HEK293 (cell line): ENCODE results near the gene ADAMTSL2.

Experiments
- BCL11A ChIP-seq: fragments of 450-650 bp; formaldehyde crosslinking; IDR thresholded peaks from 2 replicates; pipeline ENCODE4 v1.5.1; 2016; ENCODE audit warnings: low read depth, missing biosample characterization, missing genetic modification characterization
- EGR2 ChIP-seq: fragments of 450-650 bp; formaldehyde crosslinking; IDR thresholded peaks from 2 replicates; pipeline ENCODE4 v1.5.1; 2016; ENCODE audit warnings: low read depth, missing biosample characterization, missing genetic modification characterization
- GLI2 ChIP-seq: fragments of 450-650 bp; formaldehyde crosslinking; IDR thresholded peaks from 2 replicates; pipeline ENCODE4; 2017; ENCODE audit warnings: missing biosample characterization, missing genetic modification characterization, low read depth, borderline replicate concordance
- GLI4 ChIP-seq: fragments of 450-650 bp; formaldehyde crosslinking; IDR thresholded peaks from 2 replicates; pipeline ENCODE4 v1.5.1; 2016; ENCODE audit warnings: missing biosample characterization, missing genetic modification characterization
- GLIS2 ChIP-seq: fragments of 450-650 bp; formaldehyde crosslinking; IDR thresholded peaks from 2 replicates; pipeline ENCODE4 v1.5.1; 2016; ENCODE audit warnings: missing biosample characterization, missing genetic modification characterization
- KLF8 ChIP-seq: fragments of 450-650 bp; formaldehyde crosslinking; IDR thresholded peaks from 2 replicates; pipeline ENCODE4 v1.5.1; 2016; ENCODE audit warnings: missing biosample characterization, missing genetic modification characterization
- RBAK ChIP-seq: fragments of 450-650 bp; formaldehyde crosslinking; IDR thresholded peaks from 2 replicates; pipeline ENCODE4 v1.5.1; 2016; ENCODE audit warnings: missing biosample characterization, missing genetic modification characterization
- TRIM28 ChIP-seq: IDR thresholded peaks from 2 replicates; pipeline ENCODE4 v1.6.1; 2011; ENCODE audit warnings: low read length, control low read depth, borderline replicate concordance
- YY2 ChIP-seq: fragments of 450-650 bp; formaldehyde crosslinking; IDR thresholded peaks from 2 replicates; pipeline ENCODE4 v1.5.1; 2016; ENCODE audit warnings: missing biosample characterization, missing genetic modification characterization
- ZBTB17 ChIP-seq: fragments of 450-650 bp; formaldehyde crosslinking; IDR thresholded peaks from 2 replicates; pipeline ENCODE4 v1.5.1; 2016; ENCODE audit warnings: missing biosample characterization, missing genetic modification characterization
- ZBTB20 ChIP-seq: fragments of 450-650 bp; formaldehyde crosslinking; IDR thresholded peaks from 2 replicates; pipeline ENCODE4 v1.5.1; 2016; ENCODE audit warnings: missing biosample characterization, missing genetic modification characterization
- ZNF121 ChIP-seq: fragments of 450-650 bp; formaldehyde crosslinking; IDR thresholded peaks from 2 replicates; pipeline ENCODE4 v1.5.1; 2016; ENCODE audit warnings: missing biosample characterization, missing genetic modification characterization
- ZNF132 ChIP-seq: fragments of 450-650 bp; formaldehyde crosslinking; IDR thresholded peaks from 2 replicates; pipeline ENCODE4 v1.5.1; 2017; ENCODE audit warnings: missing biosample characterization, missing genetic modification characterization, borderline replicate concordance
- ZNF138 ChIP-seq: fragments of 450-650 bp; formaldehyde crosslinking; IDR thresholded peaks from 2 replicates; pipeline ENCODE4 v1.5.1; 2016; ENCODE audit warnings: missing biosample characterization, missing genetic modification characterization, borderline replicate concordance
- ZNF16 ChIP-seq: fragments of 450-650 bp; formaldehyde crosslinking; IDR thresholded peaks from 2 replicates; pipeline ENCODE4 v1.5.1; 2016; ENCODE audit warnings: low read depth, missing biosample characterization, missing genetic modification characterization
- ZNF174 ChIP-seq: fragments of 450-650 bp; formaldehyde crosslinking; IDR thresholded peaks from 2 replicates; pipeline ENCODE4 v1.5.0; 2017; ENCODE audit warnings: missing biosample characterization, mild to moderate bottlenecking, missing genetic modification characterization
- ZNF175 ChIP-seq: fragments of 450-650 bp; formaldehyde crosslinking; IDR thresholded peaks from 2 replicates; pipeline ENCODE4 v1.5.1; 2016; ENCODE audit warnings: missing biosample characterization, missing genetic modification characterization
- ZNF214 ChIP-seq: fragments of 450-650 bp; formaldehyde crosslinking; IDR thresholded peaks from 2 replicates; pipeline ENCODE4 v1.5.1; 2017; ENCODE audit warnings: missing biosample characterization, mild to moderate bottlenecking, missing genetic modification characterization, borderline replicate concordance
- ZNF221 ChIP-seq: fragments of 450-650 bp; formaldehyde crosslinking; IDR thresholded peaks from 2 replicates; pipeline ENCODE4 v1.5.1; 2017; ENCODE audit warnings: missing biosample characterization, missing genetic modification characterization, borderline replicate concordance
- ZNF426 ChIP-seq: fragments of 450-650 bp; formaldehyde crosslinking; IDR thresholded peaks from 2 replicates; pipeline ENCODE4 v1.5.1; 2017; ENCODE audit warnings: missing biosample characterization, missing genetic modification characterization, mild to moderate bottlenecking, inconsistent platforms, moderate library complexity
- ZNF513 ChIP-seq: fragments of 450-650 bp; IDR thresholded peaks from 2 replicates; pipeline ENCODE4 v1.5.1; 2018; ENCODE audit warnings: missing biosample characterization, missing genetic modification characterization
- ZNF549 ChIP-seq: fragments of 450-650 bp; IDR thresholded peaks from 2 replicates; pipeline ENCODE4 v1.5.1; 2018; ENCODE audit warnings: missing biosample characterization, missing genetic modification characterization, mild to moderate bottlenecking, inconsistent platforms, moderate library complexity
- ZNF560 ChIP-seq: fragments of 450-650 bp; formaldehyde crosslinking; IDR thresholded peaks from 2 replicates; pipeline ENCODE4 v1.5.1; 2017; ENCODE audit warnings: missing biosample characterization, missing genetic modification characterization, borderline replicate concordance
- ZNF624 ChIP-seq: fragments of 450-650 bp; formaldehyde crosslinking; IDR thresholded peaks from 2 replicates; pipeline ENCODE4 v1.5.1; 2017; ENCODE audit warnings: missing biosample characterization, missing genetic modification characterization
- ZNF639 ChIP-seq: fragments of 450-650 bp; formaldehyde crosslinking; IDR thresholded peaks from 2 replicates; pipeline ENCODE4 v1.5.1; 2016; ENCODE audit warnings: missing biosample characterization, missing genetic modification characterization
- ZNF664 ChIP-seq: fragments of 450-650 bp; formaldehyde crosslinking; IDR thresholded peaks from 2 replicates; pipeline ENCODE4 v1.5.1; 2016; ENCODE audit warnings: missing biosample characterization, missing genetic modification characterization
- ZNF692 ChIP-seq: fragments of 450-650 bp; formaldehyde crosslinking; IDR thresholded peaks from 2 replicates; pipeline ENCODE4 v1.5.1; 2016; ENCODE audit warnings: missing biosample characterization, missing genetic modification characterization
- ZXDB ChIP-seq: fragments of 450-650 bp; formaldehyde crosslinking; IDR thresholded peaks from 2 replicates; pipeline ENCODE4 v1.5.1; 2016; ENCODE audit warnings: missing biosample characterization, missing genetic modification characterization
- TF ChIP-seq, protein P1 (sequence below): fragments of 450-650 bp; formaldehyde crosslinking; IDR thresholded peaks from 2 replicates; pipeline ENCODE4 v1.5.1; 2016; ENCODE audit warnings: missing biosample characterization, missing genetic modification characterization
- TF ChIP-seq, protein P2 (sequence below): fragments of 450-650 bp; formaldehyde crosslinking; optimal IDR thresholded peaks from 2 replicates; pipeline ENCODE3; 2016; ENCODE audit warnings: missing biosample characterization, mild to moderate bottlenecking, missing genetic modification characterization
- TF ChIP-seq, protein P3 (sequence below): fragments of 450-650 bp; formaldehyde crosslinking; IDR thresholded peaks from 2 replicates; pipeline ENCODE4 v1.5.1; 2016; ENCODE audit warnings: missing biosample characterization, missing genetic modification characterization

ADAMTSL2 gene

GRCh38 chr9:133584559-133585476, 50.3 kb downstream of the ADAMTSL2 start (continued):
- TF ChIP-seq ZNF692 (no peak), ZNF549 (tag by site-specific recombination) (no peak), GLIS2 (tag by site-specific recombination) (peak; percentile 61; the same call in 1 of the 2 replicates), TRIM28 (no peak; the same call in 1 of the 2 replicates), ZNF138 (no peak), ZNF132 (tag by site-specific recombination) (no peak), BCL11A (tag by site-specific recombination) (no peak), ZNF221 (tag by site-specific recombination) (no peak), ZNF639 (tag by site-specific recombination) (no peak), EGR2 (tag by site-specific recombination) (peak; percentile 25; the same call in 1 of the 2 replicates), ZXDB (tag by site-specific recombination) (no peak), ZNF16 (tag by site-specific recombination) (no peak), ZNF560 (tag by site-specific recombination) (no peak), ZNF174 (no peak), GLI4 (tag by site-specific recombination) (no peak), ZNF513 (tag by site-specific recombination) (no peak), ZNF214 (no peak), ZNF624 (no peak), ZBTB20 (peak; percentile 19), YY2 (tag by site-specific recombination) (no peak), GLI2 (no peak), ZNF121 (tag by site-specific recombination) (no peak), ZBTB17 (tag by site-specific recombination) (no peak), ZNF426 (tag by site-specific recombination) (no peak), RBAK (tag by site-specific recombination) (no peak), ZNF664 (no peak), ZNF175 (no peak), KLF8 (tag by site-specific recombination) (no peak)
- TF ChIP-seq, protein P1, sequence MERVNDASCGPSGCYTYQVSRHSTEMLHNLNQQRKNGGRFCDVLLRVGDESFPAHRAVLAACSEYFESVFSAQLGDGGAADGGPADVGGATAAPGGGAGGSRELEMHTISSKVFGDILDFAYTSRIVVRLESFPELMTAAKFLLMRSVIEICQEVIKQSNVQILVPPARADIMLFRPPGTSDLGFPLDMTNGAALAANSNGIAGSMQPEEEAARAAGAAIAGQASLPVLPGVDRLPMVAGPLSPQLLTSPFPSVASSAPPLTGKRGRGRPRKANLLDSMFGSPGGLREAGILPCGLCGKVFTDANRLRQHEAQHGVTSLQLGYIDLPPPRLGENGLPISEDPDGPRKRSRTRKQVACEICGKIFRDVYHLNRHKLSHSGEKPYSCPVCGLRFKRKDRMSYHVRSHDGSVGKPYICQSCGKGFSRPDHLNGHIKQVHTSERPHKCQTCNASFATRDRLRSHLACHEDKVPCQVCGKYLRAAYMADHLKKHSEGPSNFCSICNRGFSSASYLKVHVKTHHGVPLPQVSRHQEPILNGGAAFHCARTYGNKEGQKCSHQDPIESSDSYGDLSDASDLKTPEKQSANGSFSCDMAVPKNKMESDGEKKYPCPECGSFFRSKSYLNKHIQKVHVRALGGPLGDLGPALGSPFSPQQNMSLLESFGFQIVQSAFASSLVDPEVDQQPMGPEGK (tag by site-specific recombination): peak; percentile 78; the same call in 1 of the 2 replicates
- TF ChIP-seq, protein P2, sequence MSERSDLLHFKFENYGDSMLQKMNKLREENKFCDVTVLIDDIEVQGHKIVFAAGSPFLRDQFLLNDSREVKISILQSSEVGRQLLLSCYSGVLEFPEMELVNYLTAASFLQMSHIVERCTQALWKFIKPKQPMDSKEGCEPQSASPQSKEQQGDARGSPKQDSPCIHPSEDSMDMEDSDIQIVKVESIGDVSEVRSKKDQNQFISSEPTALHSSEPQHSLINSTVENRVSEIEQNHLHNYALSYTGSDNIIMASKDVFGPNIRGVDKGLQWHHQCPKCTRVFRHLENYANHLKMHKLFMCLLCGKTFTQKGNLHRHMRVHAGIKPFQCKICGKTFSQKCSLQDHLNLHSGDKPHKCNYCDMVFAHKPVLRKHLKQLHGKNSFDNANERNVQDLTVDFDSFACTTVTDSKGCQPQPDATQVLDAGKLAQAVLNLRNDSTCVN (tag by site-specific recombination): no peak
- TF ChIP-seq, protein P3, sequence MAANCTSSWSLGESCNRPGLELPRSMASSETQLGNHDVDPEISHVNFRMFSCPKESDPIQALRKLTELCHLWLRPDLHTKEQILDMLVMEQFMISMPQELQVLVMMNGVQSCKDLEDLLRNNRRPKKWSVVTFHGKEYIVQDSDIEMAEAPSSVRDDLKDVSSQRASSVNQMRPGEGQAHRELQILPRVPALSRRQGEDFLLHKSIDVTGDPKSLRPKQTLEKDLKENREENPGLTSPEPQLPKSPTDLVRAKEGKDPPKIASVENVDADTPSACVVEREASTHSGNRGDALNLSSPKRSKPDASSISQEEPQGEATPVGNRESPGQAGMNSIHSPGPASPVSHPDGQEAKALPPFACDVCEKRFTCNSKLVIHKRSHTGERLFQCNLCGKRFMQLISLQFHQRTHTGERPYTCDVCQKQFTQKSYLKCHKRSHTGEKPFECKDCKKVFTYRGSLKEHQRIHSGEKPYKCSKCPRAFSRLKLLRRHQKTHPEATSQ (tag by site-specific recombination): no peak
